H9 (cell line): ENCODE data around the gene CROCC. TPM values are rescaled to one million over a fixed set of nuclear protein-coding genes. Genes with fewer than 3 reads are reported as not detected.
"Not testable (repeated sequence)": the region's sequence is repeated elsewhere in the genome, so short reads cannot be mapped to it uniquely, and the experiment has no call there.

Source experiments
- DNase-seq: peaks from one replicate; pipeline ENCODE4 v3.0.0-alpha.2; 2017
- H2AFZ ChIP-seq: one replicate; pipeline ENCODE4 v1.6.1; 2013; ENCODE audit warnings: mild to moderate bottlenecking, low read length, control low read depth, moderate library complexity
- H2AK5ac ChIP-seq: 2 replicates; pipeline ENCODE4 v1.6.1; 2013; ENCODE audit warnings: low read length, control low read depth, mixed read lengths; ENCODE audit not compliant: insufficient read length
- H2BK120ac ChIP-seq: one replicate; pipeline ENCODE4 v1.6.1; 2013; ENCODE audit warnings: low read depth, mild to moderate bottlenecking, low read length, control low read depth, inconsistent platforms; ENCODE audit not compliant: poor library complexity, severe bottlenecking
- H2BK12ac ChIP-seq: 2 replicates; pipeline ENCODE4 v1.6.1; 2013; ENCODE audit warnings: low read length, control low read depth, mixed read lengths, low read depth; ENCODE audit not compliant: insufficient read length
- H2BK15ac ChIP-seq: 2 replicates; pipeline ENCODE4 v1.6.1; 2013; ENCODE audit warnings: low read depth, low read length, control low read depth
- H2BK20ac ChIP-seq: one replicate; pipeline ENCODE4 v1.6.1; 2013; ENCODE audit warnings: low read depth, mild to moderate bottlenecking, low read length, control low read depth, inconsistent platforms; ENCODE audit not compliant: poor library complexity, severe bottlenecking
- H2BK5ac ChIP-seq: 2 replicates; pipeline ENCODE4 v1.6.1; 2013; ENCODE audit warnings: low read length, control low read depth, mixed read lengths; ENCODE audit not compliant: insufficient read length
- H3K14ac ChIP-seq: 2 replicates; pipeline ENCODE4 v1.6.1; 2013; ENCODE audit warnings: low read length, control low read depth; ENCODE audit not compliant: insufficient read depth
- H3K18ac ChIP-seq: 2 replicates; pipeline ENCODE4 v1.6.1; 2013; ENCODE audit warnings: low read depth, mild to moderate bottlenecking, mixed read lengths, low read length, control low read depth; ENCODE audit not compliant: insufficient read length
- H3K23ac ChIP-seq: 2 replicates; pipeline ENCODE4 v1.6.1; 2013; ENCODE audit warnings: low read length, control low read depth, mixed read lengths, low read depth; ENCODE audit not compliant: insufficient read length
- H3K23me2 ChIP-seq: 2 replicates; pipeline ENCODE4 v1.6.1; 2013; ENCODE audit warnings: low read depth, mild to moderate bottlenecking, mixed read lengths, low read length, control low read depth; ENCODE audit not compliant: insufficient read length, poor library complexity, severe bottlenecking
- H3K27ac ChIP-seq: 2 replicates; pipeline ENCODE4 v1.5.1; 2013; ENCODE audit warnings: low read length, control low read depth, mixed read lengths, low read depth; ENCODE audit not compliant: insufficient read length
- H3K27me3 ChIP-seq: 2 replicates; pipeline ENCODE4 v1.6.1; 2013; ENCODE audit warnings: low read length, control low read depth, inconsistent platforms; ENCODE audit not compliant: insufficient read depth
- H3K4ac ChIP-seq: 2 replicates; pipeline ENCODE4 v1.6.1; 2013; ENCODE audit warnings: low read depth, mild to moderate bottlenecking, control low read depth, inconsistent platforms, low read length, moderate library complexity
- H3K4me1 ChIP-seq: 2 replicates; pipeline ENCODE4 v1.6.1; 2013; ENCODE audit warnings: low read length, control low read depth, inconsistent platforms; ENCODE audit not compliant: insufficient read depth
- H3K4me2 ChIP-seq: 2 replicates; pipeline ENCODE4 v1.6.1; 2013; ENCODE audit warnings: low read length, control low read depth, mixed read lengths; ENCODE audit not compliant: insufficient read length, insufficient read depth
- H3K56ac ChIP-seq: 2 replicates; pipeline ENCODE4 v1.6.1; 2013; ENCODE audit warnings: low read depth, mild to moderate bottlenecking, mixed read lengths, low read length, control low read depth; ENCODE audit not compliant: insufficient read length
- H3K79me1 ChIP-seq: 2 replicates; pipeline ENCODE4 v1.6.1; 2013; ENCODE audit warnings: low read depth, mild to moderate bottlenecking, moderate library complexity, low read length, control low read depth, inconsistent platforms; ENCODE audit not compliant: insufficient read depth, poor library complexity, severe bottlenecking
- H3K79me2 ChIP-seq: 2 replicates; pipeline ENCODE4 v1.6.1; 2013; ENCODE audit warnings: low read length, control low read depth, inconsistent platforms; ENCODE audit not compliant: insufficient read depth
- H3K9ac ChIP-seq: 2 replicates; pipeline ENCODE4 v1.6.1; 2013; ENCODE audit warnings: low read length, control low read depth, mixed read lengths; ENCODE audit not compliant: insufficient read length; ENCODE audit errors: extremely low read depth
- H3K9me3 ChIP-seq: one replicate; pipeline ENCODE4 v1.6.1; 2013; ENCODE audit warnings: low read depth, low read length, inconsistent platforms; ENCODE audit not compliant: control insufficient read depth
- H3T11ph ChIP-seq: one replicate; pipeline ENCODE4 v1.6.1; 2013; ENCODE audit warnings: mild to moderate bottlenecking, low read length, control low read depth, inconsistent platforms
- H4K20me1 ChIP-seq: one replicate; pipeline ENCODE4 v1.6.1; 2013; ENCODE audit not compliant: control insufficient read depth, insufficient read length, insufficient read depth
- H4K5ac ChIP-seq: 2 replicates; pipeline ENCODE4 v1.6.1; 2013; ENCODE audit warnings: low read depth, mild to moderate bottlenecking, mixed read lengths, low read length, control low read depth; ENCODE audit not compliant: insufficient read length
- H4K8ac ChIP-seq: replicated peaks from 2 replicates; pipeline ENCODE4 v1.6.1; 2013; ENCODE audit warnings: low read length, control low read depth, mixed read lengths, low read depth; ENCODE audit not compliant: insufficient read length
- H4K91ac ChIP-seq: 2 replicates; pipeline ENCODE4 v1.6.1; 2013; ENCODE audit warnings: low read depth, mild to moderate bottlenecking, moderate library complexity, mixed read lengths, low read length, control low read depth; ENCODE audit not compliant: insufficient read length
- H3K27ac Mint-ChIP-seq, 3 experiments: 2 replicates in 2 of 3; 3 replicates in 1 of 3; pipeline ENCODE4 v1.8.0; 2020 to 2021; ENCODE audit warnings: mixed read lengths in 3 of 3, mild to moderate bottlenecking in 1 of 3, moderate library complexity in 1 of 3
- H3K27me3 Mint-ChIP-seq: 2 replicates; pipeline ENCODE4 v1.8.0; 2021; ENCODE audit warnings: low read depth, mild to moderate bottlenecking, moderate library complexity, mixed read lengths
- H3K36me3 Mint-ChIP-seq, 3 experiments: 2 replicates in 2 of 3; 3 replicates in 1 of 3; pipeline ENCODE4 v1.8.0; 2020 to 2021; ENCODE audit warnings: low read depth in 3 of 3, mixed read lengths in 3 of 3; ENCODE audit not compliant: insufficient read depth in 1 of 3
- H3K4me1 Mint-ChIP-seq, 2 experiments: 2 replicates each; pipeline ENCODE4 v1.8.0; 2020; ENCODE audit warnings: mixed read lengths in 2 of 2
- H3K4me3 Mint-ChIP-seq, 2 experiments: 2 replicates in 1 of 2; 3 replicates in 1 of 2; pipeline ENCODE4 v1.8.0; 2020 to 2021; ENCODE audit warnings: mild to moderate bottlenecking in 2 of 2, mixed read lengths in 2 of 2, moderate library complexity in 1 of 2
- H3K9me3 Mint-ChIP-seq, 2 experiments: 2 replicates in 1 of 2; 3 replicates in 1 of 2; pipeline ENCODE4 v1.8.0; 2020; ENCODE audit warnings: mild to moderate bottlenecking in 2 of 2, mixed read lengths in 2 of 2, moderate library complexity in 1 of 2
- CTCF ChIP-seq: fragments of 200-600 bp; sonication (generic); conservative IDR thresholded peaks from 3 replicates; pipeline ENCODE4 v1.8.0; 2021; ENCODE audit warnings: antibody characterized with exemption, mild to moderate bottlenecking
- WGBS: extraction: QIAGEN DNeasy Blood & Tissue Kit; methylation state at CpG from one replicate; pipeline ENCODE4 v1.1.7; 2013; ENCODE audit warnings: missing lambda C conversion rate, low lambda C conversion rate, mixed read lengths; ENCODE audit not compliant: insufficient read length; ENCODE audit errors: extremely low coverage; 5-methylcytosine and 5-hydroxymethylcytosine counted together
- total RNA-seq: library from RNA; stranded (reverse); gene quantifications from 2 replicates; pipeline ENCODE4 v1.2.1, GENCODE V29; 2021

Gene CROCC
- total RNA-seq, 1 experiment from 2014 or later, result 40.7 TPM

GRCh38 chr1:16961297-16962133, 39.8 kb downstream of the CROCC start:
- TF ChIP-seq CTCF, result no peak
- Histone ChIP-seq H4K8ac (no peak overlapping the region), H3K56ac (no peak overlapping the region), H2BK20ac (no peak overlapping the region), H2BK120ac (no peak overlapping the region), H3K9ac (no peak overlapping the region), H3K23ac (no peak overlapping the region), H3T11ph (no peak overlapping the region), H3K9me3 (no peaks in the 10 kb centered on the region), H4K20me1 (no peaks in the 10 kb centered on the region), H3K79me1 (no peaks in the 10 kb centered on the region), H2BK12ac (no peak overlapping the region), H2AK5ac (no peak overlapping the region), H3K14ac (no peak overlapping the region), H3K27ac (no peak overlapping the region), H3K18ac (no peak overlapping the region), H3K4me1 (no peaks in the 10 kb centered on the region), H3K23me2 (no peaks in the 10 kb centered on the region), H2BK5ac (no peak overlapping the region), H3K4ac (no peak overlapping the region), H3K79me2 (no peaks in the 10 kb centered on the region), H3K27me3 (no peaks in the 10 kb centered on the region), H4K91ac (no peak overlapping the region), H2BK15ac (no peak overlapping the region), H3K4me2 (no peak overlapping the region), H2AFZ (no peak overlapping the region), H4K5ac (no peak overlapping the region)
- Mint-ChIP-seq H3K4me1 (peaks cover 3 to 8% of the 10 kb centered on the region in 2 experiments), H3K9me3 (no peaks in the 10 kb centered on the region), H3K4me3 (peak overlapping the region; percentile 45 to 68), H3K27ac (no peak overlapping the region), H3K36me3 (peaks cover 13 to 31% (median 28%) of the 10 kb centered on the region in 3 experiments), H3K27me3 (no peaks in the 10 kb centered on the region)
- DNase-seq, result no peak
- WGBS, result no CpG with 5 or more reads among the region's 14 CpGs

- Mint-ChIP-seq H3K36me3 (peaks cover 17 to 36% (median 29%) of the 10 kb centered on the region in 3 experiments), H3K27ac (peak overlapping the region in 1 of 3 experiments; percentile 62; a peak in 1 of 7 replicates)
- not testable (repeated sequence) for H3K79me1 ChIP-seq, H3T11ph ChIP-seq, H2BK5ac ChIP-seq, H3K27ac ChIP-seq, H4K20me1 ChIP-seq, H4K5ac ChIP-seq, H2AFZ ChIP-seq, H3K4me2 ChIP-seq, H3K27me3 Mint-ChIP-seq, H3K9me3 ChIP-seq, H3K9ac ChIP-seq, H3K27me3 ChIP-seq, H2BK12ac ChIP-seq, H4K91ac ChIP-seq, H2BK20ac ChIP-seq, DNase-seq, H3K14ac ChIP-seq, H2BK120ac ChIP-seq, H3K4me3 Mint-ChIP-seq, H3K4me1 Mint-ChIP-seq, H3K4me1 ChIP-seq, H3K18ac ChIP-seq, H3K79me2 ChIP-seq, H3K23ac ChIP-seq, H2BK15ac ChIP-seq, H3K23me2 ChIP-seq, H3K9me3 Mint-ChIP-seq, H2AK5ac ChIP-seq, H3K56ac ChIP-seq, H4K8ac ChIP-seq, H3K4ac ChIP-seq
- no CpG with 5 or more reads among the region's 4 CpGs for WGBS
These were observed 42.4 kb downstream of the CROCC start for GRCh38 chr1:16964169-16964568.
